Kidney epithelial cell (primary cell): Measurements from ENCODE around the gene ABHD2. TPM values are rescaled to one million over a fixed set of nuclear protein-coding genes. Genes with fewer than 3 reads are reported as not detected.

Experiments
- DNase-seq: peaks from one replicate; pipeline ENCODE4 v3.0.0-alpha.2; 2010; ENCODE audit warnings: low read depth
- H3K27me3 ChIP-seq: 2 replicates; pipeline ENCODE4 v1.6.0; 2011; ENCODE audit warnings: low read length; ENCODE audit not compliant: control insufficient read depth, insufficient read depth
- H3K36me3 ChIP-seq: 2 replicates; pipeline ENCODE4 v1.5.1; 2011; ENCODE audit warnings: low read length; ENCODE audit not compliant: control insufficient read depth, insufficient read depth
- H3K4me3 ChIP-seq: 2 replicates; pipeline ENCODE4 v1.5.1; 2011; ENCODE audit warnings: low read depth, mild to moderate bottlenecking, control low read depth, low read length
- total RNA-seq: library from RNA; depleted of rRNA; stranded (reverse); fragments of >200 nt; gene quantifications from 2 replicates; pipeline ENCODE4 v1.2.3, GENCODE V29; 2015
- TF ChIP-seq, protein P1 (sequence below): IDR thresholded peaks from 2 replicates; pipeline ENCODE4 v1.5.1; 2011; ENCODE audit warnings: mild to moderate bottlenecking, moderate library complexity, low read length, control low read depth, inconsistent platforms; ENCODE audit not compliant: insufficient read depth, poor library complexity, severe bottlenecking

The ABHD2 gene
- total RNA-seq, 1 donor from 2014 or later = 39.7 TPM

GRCh38 chr15:89122505-89123180 lies 34.4 kb downstream of the ABHD2 start:
- Histone ChIP-seq H3K36me3 (no peaks in the 10 kb centered on the region), H3K27me3 (no peaks in the 10 kb centered on the region), H3K4me3 (no peak overlapping the region)
- TF ChIP-seq, protein P1, sequence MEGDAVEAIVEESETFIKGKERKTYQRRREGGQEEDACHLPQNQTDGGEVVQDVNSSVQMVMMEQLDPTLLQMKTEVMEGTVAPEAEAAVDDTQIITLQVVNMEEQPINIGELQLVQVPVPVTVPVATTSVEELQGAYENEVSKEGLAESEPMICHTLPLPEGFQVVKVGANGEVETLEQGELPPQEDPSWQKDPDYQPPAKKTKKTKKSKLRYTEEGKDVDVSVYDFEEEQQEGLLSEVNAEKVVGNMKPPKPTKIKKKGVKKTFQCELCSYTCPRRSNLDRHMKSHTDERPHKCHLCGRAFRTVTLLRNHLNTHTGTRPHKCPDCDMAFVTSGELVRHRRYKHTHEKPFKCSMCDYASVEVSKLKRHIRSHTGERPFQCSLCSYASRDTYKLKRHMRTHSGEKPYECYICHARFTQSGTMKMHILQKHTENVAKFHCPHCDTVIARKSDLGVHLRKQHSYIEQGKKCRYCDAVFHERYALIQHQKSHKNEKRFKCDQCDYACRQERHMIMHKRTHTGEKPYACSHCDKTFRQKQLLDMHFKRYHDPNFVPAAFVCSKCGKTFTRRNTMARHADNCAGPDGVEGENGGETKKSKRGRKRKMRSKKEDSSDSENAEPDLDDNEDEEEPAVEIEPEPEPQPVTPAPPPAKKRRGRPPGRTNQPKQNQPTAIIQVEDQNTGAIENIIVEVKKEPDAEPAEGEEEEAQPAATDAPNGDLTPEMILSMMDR = no peak
- DNase-seq = no peak

DNA sequence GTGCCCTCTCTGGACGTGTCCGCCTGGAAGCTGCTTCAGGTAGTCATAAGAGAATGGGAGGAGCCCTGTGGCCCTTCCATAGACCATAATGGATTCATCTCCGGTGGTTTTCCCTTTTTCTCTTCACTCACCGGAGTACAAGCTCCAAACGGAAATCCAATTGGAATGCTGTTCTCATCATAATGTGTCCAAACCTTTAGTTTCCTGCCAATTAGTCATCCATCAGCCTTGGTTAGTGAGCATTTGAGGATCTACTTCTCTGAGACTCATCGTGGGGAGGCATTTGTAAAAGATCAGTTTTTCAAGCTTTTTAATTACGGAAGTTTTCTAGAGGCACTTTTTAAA lies 34.9 kb downstream of the ABHD2 start:
- no peaks in the 10 kb centered on the region for H3K27me3 ChIP-seq
- no peak for DNase-seq
- TF ChIP-seq, protein P1 = no peak
- H3K36me3 ChIP-seq = no peaks in the 10 kb centered on the region
- no peak overlapping the region for H3K4me3 ChIP-seq

DNA sequence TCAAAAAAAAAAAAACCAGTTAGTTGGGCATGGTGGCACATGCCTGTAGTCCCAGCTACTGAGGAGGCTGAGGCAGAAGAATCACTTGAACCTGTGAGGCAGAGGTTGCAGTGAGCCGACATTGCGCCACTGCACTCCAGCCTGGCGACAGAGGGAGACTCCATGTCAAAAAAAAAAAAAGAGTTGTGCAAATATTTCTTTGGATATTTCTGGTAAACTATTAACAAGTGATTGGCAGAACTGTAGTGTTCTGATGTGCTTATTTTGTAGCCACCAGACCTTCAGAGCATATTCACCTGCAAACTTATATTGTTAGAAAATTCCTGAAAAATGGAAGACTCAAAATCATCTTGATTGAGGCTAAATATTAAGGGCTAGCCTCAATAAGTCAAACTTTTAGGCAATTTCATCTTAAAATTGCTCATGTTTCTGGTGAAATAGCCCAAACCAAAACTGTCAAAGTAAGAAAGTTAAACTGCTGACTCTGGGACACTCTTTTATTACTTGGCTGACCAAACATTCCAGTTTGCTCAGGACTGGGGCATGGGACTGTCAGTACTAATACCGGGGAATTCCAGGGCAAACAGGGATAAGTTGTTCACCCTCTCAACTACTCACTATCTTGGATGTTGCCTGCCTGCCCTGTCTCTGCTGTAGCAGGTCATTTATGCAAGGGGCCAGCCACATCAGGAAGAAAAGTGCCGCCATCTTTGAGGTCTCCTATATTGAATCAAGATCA lies 37.0 kb downstream of the ABHD2 start:
- TF ChIP-seq, protein P1 = no peak
- no peak overlapping the region for H3K4me3 ChIP-seq
- no peaks in the 10 kb centered on the region for H3K36me3 ChIP-seq
- H3K27me3 ChIP-seq = no peaks in the 10 kb centered on the region
- no peak for DNase-seq

- DNase-seq = no peak
- Histone ChIP-seq H3K36me3 (no peaks in the 10 kb centered on the region), H3K4me3 (no peak overlapping the region), H3K27me3 (no peaks in the 10 kb centered on the region)
- TF ChIP-seq, protein P1 = no peak
These were observed 37.8 kb downstream of the ABHD2 start for GRCh38 chr15:89126009-89126408.

- no peak for DNase-seq
- H3K4me3 ChIP-seq = no peak overlapping the region
- no peaks in the 10 kb centered on the region for H3K36me3 ChIP-seq
- H3K27me3 ChIP-seq = no peaks in the 10 kb centered on the region
- TF ChIP-seq, protein P1 = no peak
These were observed 38.9 kb downstream of the ABHD2 start for GRCh38 chr15:89127054-89127702.
